OCI-LY7 (cell line): ENCODE measurements around the gene KDM3B. TPM values are rescaled to one million over a fixed set of nuclear protein-coding genes. Genes with fewer than 3 reads are reported as not detected.
A peak's percentile ranks its signal among the peaks of the same experiment; 100 is the strongest.

Experiments used
- BruUV-seq: library from RNA; stranded (reverse); fragments of 400-500 nt; replicated peaks from 2 replicates; lab custom pipeline; 2021; lab: Mats Ljungman, UMichigan
- CTCF ChIA-PET: fragments of 300-600 bp; sonication (Branson Sonifier 250); formaldehyde crosslinking; loops from one replicate; lab custom pipeline; 2022; ENCODE audit warnings: antibody characterized with exemption; ENCODE audit not compliant: unreplicated experiment; lab: Charles Lee
- POLR2A ChIA-PET: fragments of 300-600 bp; sonication (Branson Sonifier 250); formaldehyde crosslinking; loops from one replicate; lab custom pipeline; 2022; ENCODE audit warnings: antibody characterized with exemption; lab: Charles Lee
- DNase-seq: peaks from one replicate; pipeline ENCODE4 v3.0.0-alpha.2; 2015; ENCODE audit warnings: low spot score
- H2AFZ ChIP-seq: fragments of 200-600 bp; sonication (generic), shearing (Covaris generic); 2 replicates; pipeline ENCODE4 v1.6.1; 2014; ENCODE audit warnings: mild to moderate bottlenecking, antibody characterized with exemption, low read length, moderate library complexity
- H3K27ac ChIP-seq: fragments of 200-600 bp; sonication (generic); 2 replicates; pipeline ENCODE4 v1.5.1; 2014; ENCODE audit warnings: mixed run types, low read depth, mild to moderate bottlenecking, moderate library complexity, low read length, inconsistent platforms; ENCODE audit not compliant: poor library complexity, severe bottlenecking
- H3K36me3 ChIP-seq: fragments of 200-600 bp; sonication (generic); 2 replicates; pipeline ENCODE4 v1.6.1; 2014; ENCODE audit warnings: mild to moderate bottlenecking, antibody characterized with exemption, low read length, moderate library complexity, mixed read lengths; ENCODE audit not compliant: insufficient read depth
- H3K4me1 ChIP-seq: fragments of 200-600 bp; sonication (generic); 2 replicates; pipeline ENCODE4 v1.5.1; 2014; ENCODE audit warnings: mild to moderate bottlenecking, low read length; ENCODE audit not compliant: insufficient read depth, poor library complexity, severe bottlenecking
- H3K4me2 ChIP-seq: fragments of 200-600 bp; sonication (generic); 2 replicates; pipeline ENCODE4 v1.6.1; 2014; ENCODE audit warnings: mild to moderate bottlenecking, low read length
- H3K4me3 ChIP-seq: fragments of 200-600 bp; sonication (generic); 2 replicates; pipeline ENCODE4 v1.5.1; 2014; ENCODE audit warnings: mild to moderate bottlenecking, low read depth, low read length; ENCODE audit not compliant: poor library complexity, severe bottlenecking
- H3K79me2 ChIP-seq: fragments of 200-600 bp; sonication (generic); 2 replicates; pipeline ENCODE4 v1.6.1; 2016; ENCODE audit warnings: low read depth, mild to moderate bottlenecking, low read length, moderate library complexity, mixed read lengths; ENCODE audit not compliant: insufficient read depth
- H3K9me2 ChIP-seq: fragments of 200-600 bp; sonication (generic); 2 replicates; pipeline ENCODE4 v1.6.1; 2016; ENCODE audit warnings: mild to moderate bottlenecking, low read length, mixed read lengths; ENCODE audit not compliant: insufficient read depth
- H3K9me3 ChIP-seq: fragments of 200-600 bp; sonication (generic); 2 replicates; pipeline ENCODE4 v1.6.1; 2014; ENCODE audit warnings: mild to moderate bottlenecking, mixed run types, low read length, mixed read lengths
- H4K20me1 ChIP-seq: fragments of 200-600 bp; sonication (generic); 2 replicates; pipeline ENCODE4 v1.6.1; 2014; ENCODE audit warnings: mild to moderate bottlenecking, antibody characterized with exemption, low read length, moderate library complexity, mixed read lengths; ENCODE audit not compliant: insufficient read depth
- EZH2phosphoT487 ChIP-seq: fragments of 200-600 bp; sonication (generic); IDR thresholded peaks from 2 replicates; pipeline ENCODE4 v1.6.1; 2018; ENCODE audit warnings: low read depth, borderline replicate concordance, mild to moderate bottlenecking, mixed run types, antibody characterized with exemption, low read length, moderate library complexity, mixed read lengths
- intact Hi-C: fragments of 100-400 bp; cut with micrococcal nuclease; formaldehyde crosslinking; loops from one replicate; pipeline ENCODE4 v1.10.0; 2022; ENCODE audit not compliant: unreplicated experiment
- total RNA-seq, 2 experiments: library from RNA; depleted of rRNA in 1 of 2; stranded (reverse); fragments of >200 nt in 1 of 2; shearing (Covaris generic) in 1 of 2; gene quantifications; 2 replicates each; pipeline ENCODE4 v1.2.3, GENCODE V29; 2014 to 2022
- TF ChIP-seq, protein P1 (sequence below): fragments of 200-600 bp; sonication (generic); conservative IDR thresholded peaks from 2 replicates; pipeline ENCODE4 v1.5.1; 2014; ENCODE audit warnings: mild to moderate bottlenecking, antibody characterized with exemption, low read length, moderate library complexity, mixed read lengths

Gene KDM3B
- total RNA-seq, 2 experiments from 2014 or later, result 51.1 to 64.8 TPM

DNA sequence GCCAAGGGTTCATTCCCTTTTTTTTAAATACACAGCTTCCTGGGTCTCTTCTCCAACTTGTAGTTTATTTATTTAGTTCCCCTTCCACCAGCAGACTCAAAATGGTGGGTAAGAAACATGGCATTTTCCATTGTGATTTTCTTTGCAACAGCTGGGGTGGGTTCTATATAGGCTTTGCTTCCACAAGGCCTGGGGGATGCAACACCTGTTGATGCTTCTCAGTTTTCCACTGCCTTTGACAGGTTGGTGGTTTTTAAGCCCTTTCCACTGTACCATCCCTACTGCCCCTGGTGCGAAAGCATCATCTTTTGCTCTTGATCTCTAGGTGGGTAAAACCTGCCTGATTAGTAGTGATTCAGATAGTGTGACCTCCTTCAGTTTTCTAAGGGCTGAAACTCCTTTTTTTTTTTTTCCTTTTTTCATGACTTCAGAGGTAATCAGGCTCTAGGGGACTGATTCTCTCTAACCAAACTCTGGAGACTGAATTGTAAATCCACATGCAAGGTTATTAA lies 8.5 kb downstream of the KDM3B start:
- Histone ChIP-seq H4K20me1 (peaks cover 9% of the 10 kb centered on the region; the same call in 1 of the 2 replicates), H3K4me1 (no peaks in the 10 kb centered on the region), H2AFZ (no peak overlapping the region), H3K9me2 (no peaks in the 10 kb centered on the region), H3K4me3 (no peak overlapping the region), H3K9me3 (no peaks in the 10 kb centered on the region), H3K27ac (no peak overlapping the region), H3K36me3 (no peaks in the 10 kb centered on the region), H3K4me2 (no peak overlapping the region), H3K79me2 (peaks cover 98% of the 10 kb centered on the region)
- intact Hi-C loops, result no loop called here
- no peak for DNase-seq
- TF ChIP-seq, protein P1, sequence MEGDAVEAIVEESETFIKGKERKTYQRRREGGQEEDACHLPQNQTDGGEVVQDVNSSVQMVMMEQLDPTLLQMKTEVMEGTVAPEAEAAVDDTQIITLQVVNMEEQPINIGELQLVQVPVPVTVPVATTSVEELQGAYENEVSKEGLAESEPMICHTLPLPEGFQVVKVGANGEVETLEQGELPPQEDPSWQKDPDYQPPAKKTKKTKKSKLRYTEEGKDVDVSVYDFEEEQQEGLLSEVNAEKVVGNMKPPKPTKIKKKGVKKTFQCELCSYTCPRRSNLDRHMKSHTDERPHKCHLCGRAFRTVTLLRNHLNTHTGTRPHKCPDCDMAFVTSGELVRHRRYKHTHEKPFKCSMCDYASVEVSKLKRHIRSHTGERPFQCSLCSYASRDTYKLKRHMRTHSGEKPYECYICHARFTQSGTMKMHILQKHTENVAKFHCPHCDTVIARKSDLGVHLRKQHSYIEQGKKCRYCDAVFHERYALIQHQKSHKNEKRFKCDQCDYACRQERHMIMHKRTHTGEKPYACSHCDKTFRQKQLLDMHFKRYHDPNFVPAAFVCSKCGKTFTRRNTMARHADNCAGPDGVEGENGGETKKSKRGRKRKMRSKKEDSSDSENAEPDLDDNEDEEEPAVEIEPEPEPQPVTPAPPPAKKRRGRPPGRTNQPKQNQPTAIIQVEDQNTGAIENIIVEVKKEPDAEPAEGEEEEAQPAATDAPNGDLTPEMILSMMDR, result no peak
- no peak for TF ChIP-seq EZH2phosphoT487
- BruUV-seq, result no TSS peak
- CTCF ChIA-PET, result no interaction called here
- POLR2A ChIA-PET, result interaction anchor here (0.6 kb wide), 1 partner anchor 20 kb away, joined by 3 read pairs; no protein-coding TSS in a partner anchor

DNA sequence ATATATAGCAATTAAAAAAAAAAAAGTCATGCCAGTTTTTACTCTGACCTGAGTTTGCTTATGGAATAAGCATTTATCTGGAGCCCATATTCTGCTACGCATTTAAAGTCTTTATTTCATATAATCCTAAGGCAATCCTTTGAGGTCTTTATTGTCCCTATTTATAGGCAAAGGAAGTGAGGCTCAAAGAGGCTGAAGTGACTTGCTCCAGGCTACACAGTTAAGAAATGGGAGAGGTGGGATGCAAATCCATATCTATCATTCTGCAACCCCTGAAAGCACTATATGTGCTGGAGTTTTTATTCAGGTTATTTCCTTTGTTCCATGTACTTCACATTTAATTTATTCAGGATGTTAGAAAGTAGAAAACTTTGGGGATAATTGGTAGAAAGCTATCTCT lies 12.1 kb downstream of the KDM3B start:
- ChIA-PET POLR2A (no interaction called here), CTCF (no interaction called here)
- peaks cover 2% of the 10 kb centered on the region for H3K4me1 ChIP-seq
- BruUV-seq, result TSS peak; percentile 24
- H3K9me3 ChIP-seq, result no peaks in the 10 kb centered on the region
- H2AFZ ChIP-seq, result no peak overlapping the region
- H3K4me3 ChIP-seq, result no peak overlapping the region
- H4K20me1 ChIP-seq, result peaks cover 5% of the 10 kb centered on the region; the same call in 1 of the 2 replicates
- no peak for DNase-seq
- no peaks in the 10 kb centered on the region for H3K36me3 ChIP-seq
- TF ChIP-seq, protein P1, result no peak
- TF ChIP-seq EZH2phosphoT487, result no peak
- no peak overlapping the region for H3K4me2 ChIP-seq
- H3K27ac ChIP-seq, result no peak overlapping the region
- intact Hi-C loops, result no loop called here
- peaks cover 97% of the 10 kb centered on the region for H3K79me2 ChIP-seq
- no peaks in the 10 kb centered on the region for H3K9me2 ChIP-seq

DNA sequence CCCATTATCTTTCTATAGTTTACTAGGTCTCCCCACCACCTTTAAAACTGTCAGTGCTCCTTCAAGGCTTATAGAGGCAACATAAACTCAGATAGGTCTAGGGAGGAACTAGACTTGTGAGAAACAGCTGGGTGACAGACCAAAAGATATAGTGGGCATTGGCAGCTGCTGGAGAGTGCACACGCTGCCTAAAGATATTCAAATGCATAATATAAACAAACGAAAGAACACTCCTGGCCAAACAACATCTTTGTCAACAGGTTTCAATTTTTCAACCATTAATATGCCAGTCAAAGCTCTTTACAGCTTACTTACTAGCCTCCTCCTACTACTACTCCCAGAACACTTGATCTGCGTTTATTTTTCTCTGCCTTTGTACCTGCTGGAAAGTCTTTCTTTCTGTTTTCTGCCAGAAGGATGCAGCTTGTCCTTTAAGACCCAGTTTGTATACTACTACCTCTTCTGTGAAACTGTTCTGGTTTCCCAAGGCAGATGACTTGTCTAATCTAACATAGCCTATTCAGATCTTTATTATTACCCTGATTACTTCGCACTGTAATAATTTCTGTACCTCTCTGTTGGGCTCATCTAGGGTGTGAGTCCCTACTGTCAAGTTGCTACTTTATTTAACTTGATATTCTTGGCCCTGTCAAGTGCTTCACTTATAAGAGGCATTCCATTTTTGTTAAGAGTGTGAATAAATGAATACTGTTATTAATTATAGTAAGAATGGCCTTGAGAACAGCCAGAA lies 14.3 kb downstream of the KDM3B start:
- no peak for DNase-seq
- BruUV-seq, result TSS peak; percentile 4
- Histone ChIP-seq H3K36me3 (no peaks in the 10 kb centered on the region), H3K27ac (no peak overlapping the region), H3K9me3 (no peaks in the 10 kb centered on the region), H3K79me2 (peaks cover 89% of the 10 kb centered on the region), H2AFZ (no peak overlapping the region), H3K4me3 (no peak overlapping the region), H3K4me2 (no peak overlapping the region), H4K20me1 (peaks cover 5% of the 10 kb centered on the region; the same call in 1 of the 2 replicates), H3K4me1 (peaks cover 3% of the 10 kb centered on the region), H3K9me2 (no peaks in the 10 kb centered on the region)
- TF ChIP-seq EZH2phosphoT487, result no peak
- TF ChIP-seq, protein P1, result no peak
- ChIA-PET POLR2A (no interaction called here), CTCF (no interaction called here)
- intact Hi-C loops, result no loop called here
